Stimulated activated naive CD8-positive, alpha-beta T cell treated with anti-CD3 and anti-CD28 coated beads, Interleukin-15, Interleukin-2, amounts not matched to agents 100 U/mL and 50 U/mL, for 24 hours (primary cell): ENCODE measurements around the gene COPS7B.
A peak's percentile ranks its signal among the peaks of the same experiment; 100 is the strongest.
"Not testable (repeated sequence)": the region's sequence is repeated elsewhere in the genome, so short reads cannot be mapped to it uniquely, and the experiment has no call there.

Source experiments
- ATAC-seq: fragments of 150-1000 bp; cut with Tn5 transposase; one replicate; pipeline ENCODE4 v1.10.0; 2021
- DNase-seq: peaks from one replicate; pipeline ENCODE4 v3.0.0; 2021

COPS7B gene

DNA sequence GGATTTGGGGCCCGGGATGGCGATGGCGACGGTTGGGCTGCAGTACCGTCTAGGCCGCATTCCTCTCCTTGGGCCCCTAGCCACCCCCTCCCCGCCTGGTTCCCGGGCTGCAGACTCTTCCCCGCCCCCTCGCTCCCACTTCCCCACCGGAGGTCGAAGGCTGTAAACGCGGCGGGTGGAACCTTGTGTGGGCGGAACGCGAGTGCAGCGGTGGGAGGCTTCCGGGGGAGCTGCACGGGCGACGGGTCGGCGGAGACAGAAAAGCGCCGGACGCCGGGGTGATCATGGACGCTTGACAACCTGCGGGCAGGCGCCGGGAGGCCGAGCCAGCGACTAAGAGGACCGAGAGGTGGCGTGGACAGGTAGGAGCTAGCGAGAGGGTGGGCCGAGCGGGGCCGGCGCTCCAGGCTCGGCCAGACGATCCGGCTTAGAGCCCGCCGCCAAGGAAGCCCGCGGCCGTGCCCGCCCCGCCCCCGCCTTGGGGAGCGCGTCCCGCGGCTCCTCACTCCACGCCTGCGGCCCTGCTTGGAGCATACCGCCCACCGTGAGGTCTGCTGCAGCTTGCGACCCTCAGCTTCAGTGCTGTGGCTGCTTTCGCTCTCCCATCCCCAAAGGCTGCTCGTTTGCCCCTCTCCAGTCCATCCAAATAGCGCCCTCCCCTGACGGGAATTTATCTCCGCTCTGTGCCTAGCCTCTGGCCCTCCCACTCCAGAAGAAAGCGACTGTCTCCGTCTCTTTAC lies at the start of gene COPS7B:
Gene COPS7B (plus strand): TSS at position 269 of the 740 bp plus-strand sequence. CDS start 2,126 bp downstream, outside the sequence.
- peak; percentile 74 for ATAC-seq

DNA sequence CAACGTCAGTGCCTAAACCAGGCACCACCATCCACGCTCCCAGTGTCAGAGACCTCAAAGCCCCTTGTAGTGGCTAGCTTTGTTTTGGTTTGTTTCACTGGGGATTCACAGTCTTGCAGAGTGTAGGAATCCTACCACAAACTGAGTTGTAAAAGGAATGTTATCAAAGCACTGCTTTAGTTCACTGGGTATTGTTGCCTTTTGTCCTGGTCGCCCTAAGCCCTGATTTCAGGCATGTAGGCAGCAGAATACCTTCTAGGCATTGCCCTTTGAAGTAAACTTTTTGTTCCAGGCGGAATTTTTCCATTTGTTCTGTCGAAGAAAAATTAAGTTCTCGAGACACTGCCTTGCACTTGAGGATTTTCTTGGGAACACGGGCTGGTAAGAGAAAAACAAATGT lies 48.5 kb upstream of the COPS7B start:
- ATAC-seq, result no peak

More for the DNA sequence above, at the start of gene COPS7B:
- DNase-seq, result peak; percentile 87

DNA sequence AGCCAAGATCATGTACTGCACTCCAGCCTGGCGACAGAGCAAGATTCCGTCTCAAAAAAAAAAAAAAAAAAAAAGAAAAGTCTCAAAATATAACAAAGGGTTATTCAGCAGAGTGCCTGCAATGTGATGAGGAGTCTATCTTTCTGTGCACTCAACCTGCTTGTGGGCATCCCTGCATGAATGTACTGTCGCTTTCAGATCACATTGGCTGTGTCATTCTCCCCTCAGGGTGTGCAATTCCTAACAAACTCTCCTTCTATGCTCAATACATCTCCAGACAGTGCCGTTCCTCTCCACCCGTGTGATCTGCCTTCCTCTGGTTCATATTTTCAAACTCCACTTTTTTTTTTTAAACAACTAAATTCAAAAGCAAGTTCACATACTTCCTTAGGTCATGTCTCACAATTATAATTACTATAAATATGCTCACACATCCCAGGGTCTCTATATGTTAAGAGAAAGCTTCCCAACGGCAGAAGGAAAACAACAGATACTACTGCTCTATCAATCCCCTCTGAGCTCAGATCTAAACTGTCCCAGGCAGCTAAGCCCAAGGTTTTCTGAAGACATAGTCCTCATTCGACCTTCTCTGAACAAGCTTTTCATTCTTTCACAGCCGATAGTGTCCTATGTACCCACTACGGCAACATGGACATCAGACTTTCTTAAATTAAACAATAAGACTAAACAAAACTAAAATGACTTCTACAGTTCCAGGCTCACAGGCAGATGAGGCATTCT lies 42.7 kb upstream of the COPS7B start:
- DNase-seq (no peak), ATAC-seq (no peak)

More for the DNA sequence above, 48.5 kb upstream of the COPS7B start:
- no peak for DNase-seq

DNA sequence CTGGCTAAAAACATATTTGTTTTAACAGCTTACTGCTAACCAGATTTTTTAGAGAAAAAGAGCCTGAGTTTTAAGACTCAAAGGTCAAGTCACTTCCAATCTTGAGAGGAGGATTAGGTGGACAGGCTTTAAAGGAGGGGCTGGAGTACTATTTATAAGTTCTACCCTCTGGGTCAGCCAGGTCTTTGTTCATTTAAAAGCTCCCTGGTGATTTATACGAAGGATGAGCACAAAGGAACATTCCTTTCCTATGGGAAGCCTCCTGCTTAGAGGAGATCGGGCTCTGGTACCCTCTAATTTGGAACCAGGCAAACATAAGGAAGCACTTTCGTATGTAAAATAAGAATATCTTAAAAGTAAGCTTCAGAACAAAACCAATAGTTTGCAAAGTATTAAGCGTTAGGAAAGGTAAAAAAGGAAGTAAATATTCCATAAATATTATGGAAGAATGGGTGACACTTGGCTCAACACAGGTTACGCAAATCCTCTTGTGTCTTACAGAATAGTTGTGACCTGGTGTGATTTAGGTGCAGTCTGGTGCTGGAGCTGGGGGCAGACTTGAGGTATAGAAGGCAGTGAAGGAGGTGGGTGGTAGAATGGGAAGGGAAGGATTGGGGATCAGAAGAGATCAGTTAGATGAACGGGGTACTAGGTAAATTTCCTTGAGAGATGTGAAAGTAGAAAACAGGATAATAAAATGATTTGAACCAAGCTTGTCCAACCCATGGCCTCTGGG lies 40.8 kb upstream of the COPS7B start:
- ATAC-seq (no peak), DNase-seq (no peak)

DNA sequence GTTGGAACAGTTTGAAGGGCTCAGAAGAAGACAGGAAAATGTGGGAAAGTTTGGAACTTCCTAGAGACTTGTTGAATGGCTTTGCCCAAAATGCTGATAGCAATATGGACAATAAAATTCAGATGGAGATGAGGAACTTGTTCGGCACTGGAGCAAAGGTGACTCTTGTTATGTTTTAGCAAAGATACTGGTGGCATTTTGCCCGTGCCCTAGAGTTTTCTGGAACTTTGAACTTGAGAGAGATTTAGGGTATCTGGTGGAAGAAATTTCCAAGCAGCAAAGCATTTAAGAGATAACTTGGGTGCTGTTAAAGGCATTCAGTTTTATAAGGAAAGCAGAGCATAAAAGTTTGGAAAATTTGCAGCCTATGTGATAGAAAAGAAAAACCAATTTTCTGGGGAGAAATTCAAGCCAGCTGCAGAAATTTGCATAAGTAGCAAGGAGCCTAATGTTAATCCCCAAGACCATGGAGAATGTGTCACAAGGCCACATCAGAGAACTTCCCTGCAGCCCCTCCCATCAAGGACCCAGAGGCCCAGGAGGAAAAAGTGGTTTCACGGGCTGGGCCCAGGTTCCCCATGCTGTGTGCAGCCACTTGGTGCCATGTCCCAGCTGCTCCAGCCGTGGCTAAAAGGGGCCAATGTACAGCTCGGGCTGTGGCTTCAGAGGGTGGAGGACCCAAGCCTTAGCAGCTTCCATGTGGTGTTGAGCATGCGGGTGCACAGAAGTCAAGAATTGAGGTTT lies 37.9 kb upstream of the COPS7B start:
- not testable (repeated sequence) for ATAC-seq, DNase-seq

DNA sequence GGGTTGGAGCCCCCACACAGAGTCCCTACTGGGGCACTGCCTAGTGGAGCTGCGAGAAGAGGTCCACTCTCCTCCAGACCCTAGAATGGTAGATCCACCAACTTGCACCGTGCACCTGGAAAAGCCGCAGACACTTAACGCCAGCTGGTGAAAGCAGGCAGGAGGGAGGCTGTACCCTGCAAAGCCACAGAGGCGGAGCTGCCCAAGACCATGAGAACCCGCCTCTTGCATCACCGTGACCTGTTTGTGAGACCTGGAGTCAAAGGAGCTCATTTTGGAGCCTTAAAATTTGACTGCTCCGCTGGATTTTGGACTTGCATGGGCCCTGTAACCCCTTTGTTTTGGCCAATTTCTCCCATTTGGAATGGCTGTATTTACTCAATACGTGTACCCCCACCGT lies 37.2 kb upstream of the COPS7B start:
- not testable (repeated sequence) for DNase-seq, ATAC-seq

DNA sequence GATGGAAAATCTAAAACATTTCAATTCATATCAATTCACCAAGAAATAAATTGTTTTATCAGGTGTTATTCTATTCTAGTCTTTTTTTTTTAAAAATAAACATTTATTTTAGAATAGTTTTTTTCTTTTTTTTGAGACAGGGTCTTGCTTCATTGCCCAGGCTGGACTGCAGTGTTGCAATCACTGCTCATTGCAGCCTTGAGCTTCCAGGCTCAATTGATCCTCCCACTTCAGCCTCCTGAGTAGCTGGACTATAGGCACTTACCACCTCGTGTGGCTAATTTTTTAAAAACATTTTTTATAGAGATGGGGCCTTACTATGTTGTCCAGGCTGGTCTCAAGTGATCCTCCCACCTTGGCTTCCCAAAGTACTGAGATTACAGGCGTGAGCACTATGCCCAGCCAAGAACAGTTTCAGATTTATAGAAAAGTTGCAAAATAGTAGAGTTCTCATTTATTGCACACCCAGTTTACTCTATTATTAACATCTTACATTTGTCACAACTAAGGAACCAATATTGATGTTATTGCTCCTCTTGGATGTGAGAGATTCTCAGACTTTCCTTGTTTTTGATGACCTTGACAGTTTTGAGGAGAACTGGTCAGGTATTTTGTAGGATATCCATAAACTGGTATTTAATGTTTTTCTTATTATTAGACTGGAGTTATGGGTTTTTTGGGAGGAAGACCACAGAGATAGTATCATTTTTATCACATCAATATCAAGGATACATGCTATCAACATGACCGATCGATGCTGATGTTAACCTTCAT lies 35.0 kb upstream of the COPS7B start:
- DNase-seq (no peak), ATAC-seq (no peak)

DNA sequence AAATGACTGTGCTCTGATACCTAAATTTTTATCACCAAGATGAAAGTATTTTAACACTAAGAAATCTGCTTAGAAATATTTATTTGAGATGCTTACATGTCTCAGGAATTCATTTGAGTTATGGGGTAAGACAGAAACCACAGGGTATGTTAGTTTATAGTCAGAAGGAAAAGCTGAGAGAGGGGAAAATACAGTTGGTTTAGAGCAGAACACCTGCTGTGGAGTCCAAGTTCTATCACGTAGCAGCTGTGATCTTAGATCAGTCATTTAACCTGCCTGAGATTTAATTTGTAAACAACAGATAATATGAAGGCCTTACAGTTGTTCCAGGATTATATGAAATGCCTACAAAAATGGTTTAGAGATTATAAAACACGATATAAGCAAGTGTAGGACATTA lies 34.2 kb upstream of the COPS7B start:
- no peak for ATAC-seq

DNA sequence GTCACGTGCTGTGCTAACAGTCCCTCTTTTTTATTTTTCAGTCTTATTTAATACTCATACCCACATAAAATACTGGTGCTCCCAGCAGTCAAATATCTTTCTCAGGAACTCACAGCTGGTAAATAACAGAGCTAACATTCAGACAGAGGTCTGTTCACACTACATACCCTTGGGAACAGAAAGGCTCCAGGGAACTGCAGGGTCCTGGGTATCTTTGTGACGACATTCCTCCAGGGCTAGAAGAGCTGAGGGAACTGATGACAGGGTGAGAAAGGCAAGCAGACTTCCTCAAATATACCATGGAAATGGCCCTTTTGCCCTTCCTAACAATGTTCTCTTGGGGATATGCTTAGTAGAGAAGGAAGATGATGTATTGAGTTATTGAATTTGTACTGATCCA lies 24.5 kb upstream of the COPS7B start:
- no peak for DNase-seq
- no peak for ATAC-seq

More for the DNA sequence above, 34.2 kb upstream of the COPS7B start:
- no peak for DNase-seq

DNA sequence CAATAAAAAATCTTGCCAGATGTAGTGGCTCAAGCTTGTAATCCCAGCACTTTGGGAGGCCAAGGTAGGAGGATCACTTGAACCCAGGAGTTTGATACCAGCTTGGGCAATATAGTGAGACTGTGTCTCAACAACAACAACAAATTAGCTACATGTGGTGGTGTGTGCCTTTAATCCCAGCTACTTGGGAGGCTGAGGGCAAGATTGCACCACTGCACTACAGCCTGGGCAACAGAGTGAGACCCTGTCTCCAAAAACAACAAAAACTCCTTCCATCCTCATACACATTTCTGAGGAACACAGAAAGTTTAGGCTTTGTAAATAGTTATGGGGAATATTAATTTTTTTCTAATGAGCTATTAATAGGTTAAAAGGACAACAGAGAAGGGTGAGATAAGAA lies 22.1 kb upstream of the COPS7B start:
- ATAC-seq (no peak), DNase-seq (no peak)

DNA sequence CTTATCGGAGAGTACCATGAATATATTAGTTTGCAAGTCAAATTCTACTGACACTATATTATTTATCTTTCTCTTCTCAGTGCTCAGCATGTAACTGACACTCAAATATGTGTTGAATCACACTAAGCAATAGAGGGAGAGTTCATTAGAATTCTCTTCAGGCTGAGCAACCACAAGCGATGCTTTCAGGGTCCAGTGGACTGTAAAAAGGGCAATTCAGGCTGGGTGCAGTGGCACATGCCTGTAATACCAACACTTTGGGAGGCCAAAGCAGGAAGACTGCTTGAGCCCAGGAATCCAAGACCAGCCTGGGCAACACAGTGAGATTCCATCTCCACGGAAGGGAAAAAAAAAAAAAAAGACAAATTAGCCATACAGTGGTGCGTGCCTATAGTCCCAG lies 21.5 kb upstream of the COPS7B start:
- DNase-seq (no peak), ATAC-seq (no peak)

DNA sequence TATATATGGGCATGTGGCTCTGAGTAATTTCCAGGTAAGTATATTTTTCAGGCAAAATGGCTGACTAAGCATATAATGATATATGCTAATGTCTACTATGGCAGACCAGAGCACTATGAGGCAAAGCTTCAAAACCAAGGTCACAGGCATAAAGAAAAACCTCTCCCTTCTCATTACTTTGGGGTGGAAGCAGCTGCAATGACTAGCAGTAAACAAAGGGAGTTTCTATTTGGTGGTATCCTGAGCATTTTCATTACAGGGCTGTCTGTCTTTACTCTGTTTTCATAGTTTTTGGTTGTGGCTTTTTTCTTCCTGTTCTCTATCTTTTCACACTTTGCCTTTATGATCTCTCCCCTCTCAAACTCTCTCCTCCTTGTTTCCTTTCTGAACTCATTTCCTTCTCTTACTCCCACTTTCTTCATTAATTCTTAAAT lies 20.7 kb upstream of the COPS7B start:
- ATAC-seq (no peak), DNase-seq (no peak)

DNA sequence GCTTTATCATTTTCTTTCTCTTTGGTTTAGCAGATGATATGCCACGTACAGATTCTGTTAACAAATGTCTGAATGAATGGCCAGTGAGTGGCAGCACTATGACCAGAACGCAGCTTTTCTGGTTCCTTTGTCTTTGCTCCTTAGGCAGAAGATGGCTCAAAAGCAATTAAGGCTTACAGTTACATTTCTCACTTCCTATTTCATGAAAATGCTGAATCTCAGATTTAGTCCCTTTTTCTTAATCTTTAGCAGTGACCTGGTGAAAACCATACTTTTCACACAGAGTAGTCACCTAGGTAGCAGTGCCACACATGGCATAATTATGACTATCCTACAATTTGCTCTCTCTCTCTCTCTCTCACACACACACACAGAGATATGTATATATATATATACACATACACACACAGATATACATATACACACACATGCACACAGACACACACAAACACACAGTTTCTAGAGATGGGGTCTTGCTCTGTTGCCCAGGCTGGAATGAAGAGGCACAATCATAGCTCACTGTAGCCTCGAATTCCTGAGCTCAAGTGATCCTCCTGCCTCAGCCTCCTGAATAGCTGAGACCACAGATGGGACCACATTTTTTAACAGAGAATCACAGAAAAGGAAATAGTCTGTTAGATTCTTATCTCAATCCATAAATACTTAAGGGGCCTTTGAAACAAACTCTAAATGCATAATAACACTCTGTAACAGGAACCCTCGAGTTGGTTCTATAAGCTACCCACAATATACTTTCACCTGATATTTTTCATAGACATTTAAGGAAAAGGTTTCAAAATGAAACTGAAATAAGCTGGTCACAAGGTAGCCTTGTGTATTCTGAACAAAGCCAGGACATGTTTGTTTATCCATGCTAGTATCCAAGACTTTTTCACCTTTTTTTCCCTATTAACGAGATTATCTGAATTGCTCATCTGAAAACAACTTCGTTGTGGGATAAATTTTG lies 16.8 kb upstream of the COPS7B start:
- no peak for ATAC-seq
- DNase-seq, result no peak

DNA sequence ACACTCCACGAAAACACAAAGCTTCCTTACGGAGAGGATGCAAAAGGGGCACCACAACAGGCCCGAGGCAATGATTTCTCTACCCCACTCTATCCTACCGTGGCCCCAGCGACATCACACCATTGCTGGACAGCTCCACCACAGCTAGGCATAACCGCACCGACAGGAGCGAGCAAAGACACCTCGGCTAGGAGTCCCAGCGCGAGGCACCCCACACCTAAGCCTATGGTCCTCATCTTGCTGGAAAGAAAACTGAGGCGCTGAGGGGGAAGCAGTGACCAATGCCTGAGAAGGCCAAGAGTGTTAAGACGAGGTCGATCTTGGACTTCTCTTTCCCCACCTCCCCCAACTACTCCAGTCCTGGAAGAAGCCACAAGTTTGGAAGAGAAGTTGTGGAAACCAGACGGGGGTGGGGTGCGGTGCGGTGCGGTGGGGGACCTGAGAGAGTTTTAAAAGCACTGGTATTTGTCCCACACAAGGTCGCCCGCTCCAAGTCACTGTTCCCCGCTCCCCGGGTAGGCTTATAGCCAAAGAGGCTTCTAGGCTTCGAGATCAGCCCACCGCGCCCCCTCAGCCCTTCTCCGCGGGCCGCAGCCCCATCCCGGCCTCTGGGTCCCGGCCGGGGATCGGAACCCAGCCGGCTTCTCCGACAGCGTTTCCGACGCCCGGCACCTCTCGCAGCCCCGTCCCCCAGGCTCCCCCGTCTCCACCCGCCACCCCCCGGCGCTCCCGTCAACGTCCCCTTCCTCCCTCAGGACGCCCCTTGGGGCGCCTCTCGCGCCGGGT lies 5.9 kb upstream of the COPS7B start:
- no peak for ATAC-seq

DNA sequence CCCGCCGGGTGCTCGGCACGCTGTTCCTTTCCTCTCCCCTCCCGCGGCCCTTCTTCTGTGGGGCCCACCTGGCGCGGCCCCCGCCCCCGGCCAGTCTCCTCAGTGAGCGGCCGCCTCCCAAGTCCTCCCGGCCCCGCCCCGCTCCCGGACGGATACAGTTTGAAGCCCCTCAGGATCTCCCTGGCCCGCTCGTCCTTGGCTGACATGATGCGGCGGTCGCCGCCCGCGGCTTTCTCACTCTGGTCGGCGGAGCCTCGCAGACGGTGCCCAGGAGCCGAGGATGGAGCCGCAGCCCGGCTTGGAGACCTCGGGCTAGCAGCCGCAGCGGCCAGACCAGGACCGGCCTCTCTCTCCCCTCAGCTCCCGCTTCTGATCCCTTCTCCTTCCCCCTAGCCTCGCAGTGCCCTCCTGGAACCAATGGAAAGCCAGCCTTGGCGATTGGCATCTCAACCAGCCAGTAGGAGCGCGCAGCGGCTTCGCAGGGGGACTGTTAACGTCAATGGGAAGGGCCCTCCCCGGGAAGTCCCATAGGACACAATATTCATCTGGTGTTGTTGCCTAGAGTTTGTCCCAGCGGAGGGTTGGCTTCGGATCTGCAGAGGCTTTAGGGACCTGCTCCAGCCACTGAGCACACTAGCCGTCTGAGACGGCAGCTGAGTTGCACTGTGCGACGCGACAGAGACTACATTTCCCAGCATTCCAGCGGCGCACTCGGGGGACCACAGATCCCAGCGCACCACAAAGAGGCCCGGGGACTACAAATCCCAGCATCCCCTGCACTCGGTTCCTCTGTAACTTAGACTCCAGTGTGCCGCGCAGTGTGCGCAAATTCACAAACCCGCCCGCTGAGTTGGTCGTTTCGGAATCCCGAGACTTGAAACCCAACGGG lies 5.1 kb upstream of the COPS7B start, which contains the start of gene PDE6D:
Gene PDE6D (minus strand): TSS at position 374 of the 889 bp plus-strand sequence. CDS start 168 bp downstream, at position 206.
- peak; percentile 93 for ATAC-seq
- DNase-seq, result peak; percentile 99

More for the DNA sequence above, 5.9 kb upstream of the COPS7B start:
- DNase-seq, result peak; percentile 21

DNA sequence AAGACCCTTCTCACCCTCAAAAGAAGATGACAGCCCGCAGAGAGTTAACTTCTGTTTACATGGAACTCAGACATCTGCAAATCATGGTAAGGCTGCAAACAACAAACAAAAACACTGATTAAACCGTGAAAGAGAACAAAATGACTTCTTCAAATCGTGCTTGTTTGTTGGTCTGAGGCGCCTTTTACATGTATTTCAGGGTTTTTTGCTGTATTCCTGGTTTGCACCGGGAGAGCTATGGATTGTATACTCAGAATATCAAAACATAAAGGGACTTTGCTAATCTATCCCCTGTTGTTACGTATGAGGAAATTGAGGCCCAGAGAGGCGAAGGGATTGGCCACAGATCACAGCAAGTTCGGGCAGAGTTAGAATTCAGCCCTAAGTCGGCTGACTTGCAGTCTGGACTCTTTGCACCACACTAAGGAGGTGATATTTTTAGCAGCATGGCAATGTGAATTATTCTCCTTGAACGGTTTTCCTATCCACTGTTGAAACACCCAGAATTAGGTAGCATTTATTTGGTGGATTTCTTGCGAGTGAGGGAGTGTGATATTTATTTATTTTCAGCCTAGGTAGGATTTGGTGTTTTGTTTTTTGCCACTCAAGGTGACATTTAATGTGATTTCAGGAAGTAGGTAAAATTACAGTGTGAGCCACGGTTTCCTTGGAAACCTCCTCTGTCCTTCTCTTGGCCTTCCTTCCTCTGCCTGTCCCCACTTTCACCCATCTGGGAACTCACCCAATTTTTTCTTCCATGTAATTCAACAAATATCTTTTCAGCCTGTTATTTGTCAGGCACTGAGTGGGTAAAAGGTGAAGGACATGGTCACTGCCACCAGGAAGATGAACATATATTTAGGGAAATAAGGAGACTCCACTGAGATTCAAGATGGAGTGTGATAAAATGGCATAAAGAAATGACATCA lies 4.2 kb upstream of the COPS7B start:
- DNase-seq, result peak; percentile 15
- no peak for ATAC-seq

DNA sequence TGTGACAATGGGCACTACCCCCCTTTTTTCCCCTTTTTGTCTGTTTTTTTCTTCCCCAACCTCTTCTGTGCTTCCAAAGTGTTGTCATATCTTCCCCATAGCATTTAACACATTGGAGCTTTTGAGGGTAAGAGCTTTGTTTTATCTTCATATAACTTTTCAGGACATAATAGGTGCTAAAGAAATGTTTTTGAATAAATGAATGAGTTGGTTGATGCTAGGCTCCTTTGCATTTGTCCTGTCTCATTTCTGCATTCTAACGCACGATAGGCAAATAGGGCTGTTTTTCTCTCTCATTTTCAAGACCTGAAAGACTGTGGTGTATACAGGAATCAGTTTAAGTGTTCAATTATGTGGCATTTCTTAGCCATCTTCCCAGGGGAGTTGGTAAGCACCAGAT lies 832 bp upstream of the COPS7B start:
- no peak for ATAC-seq
- DNase-seq, result no peak
